Measurements from ENCODE around the gene SCAMP5. TPM values are rescaled to one million over a fixed set of nuclear protein-coding genes. Genes with fewer than 3 reads are reported as not detected.

SCAMP5 gene
- total RNA-seq, 1 donor from 2014 or later: 57.2 TPM

- DNase-seq (ENCODE audit: low spot score): no peak
These were observed 74.0 kb downstream of the SCAMP5 start for GRCh38 chr15:75069301-75069925.

- DNase-seq (ENCODE audit: low spot score): no peak
These were observed 75.3 kb downstream of the SCAMP5 start for GRCh38 chr15:75070674-75071073.

Other genes with a start within 250 kb of the SCAMP5 start
- gene CYP1A2, start 246.7 kb upstream of the SCAMP5 start, total RNA-seq: 0.14 TPM
- 74.2 TPM for gene CSK, start 213.5 kb upstream of the SCAMP5 start, total RNA-seq
- gene LMAN1L, start 182.7 kb upstream of the SCAMP5 start, total RNA-seq: not detected
- not detected for gene CPLX3, start 168.9 kb upstream of the SCAMP5 start, total RNA-seq
- 42.1 TPM for gene ULK3, start 152.4 kb upstream of the SCAMP5 start, total RNA-seq
- 110 TPM for gene SCAMP2, start 122.2 kb upstream of the SCAMP5 start, total RNA-seq
- gene MPI, start 105.5 kb upstream of the SCAMP5 start, total RNA-seq: 46.0 TPM
- 80.4 TPM for gene FAM219B, start 88.7 kb upstream of the SCAMP5 start, total RNA-seq
- gene COX5A, start 57.5 kb upstream of the SCAMP5 start, total RNA-seq: 165 TPM
- gene RPP25, start 38.8 kb upstream of the SCAMP5 start, total RNA-seq: 24.1 TPM
- gene PPCDC, start 28.0 kb downstream of the SCAMP5 start, total RNA-seq: 17.3 TPM
- gene C15orf39, start 206.3 kb downstream of the SCAMP5 start, total RNA-seq: 27.0 TPM

Data from mucosa of gallbladder (tissue), 1 donor.